Measurements from ENCODE around the gene SLC6A3. TPM values are rescaled to one million over a fixed set of nuclear protein-coding genes. Genes with fewer than 3 reads are reported as not detected.

SLC6A3 gene
- polyA plus RNA-seq, 1 experiment, result not detected

- Histone ChIP-seq H3K4me3 (ENCODE audit: low read depth, low read length) (no peak overlapping the region), H3K27me3 (ENCODE audit: control insufficient read depth, insufficient read depth, low read length) (no peaks in the 10 kb centered on the region), H3K9me3 (ENCODE audit: control insufficient read depth, insufficient read depth, low read length) (peaks cover 8% of the 10 kb centered on the region; the same call in 1 of the 2 replicates), H3K27ac (ENCODE audit: low read depth, low read length) (no peak overlapping the region)
- no peak for TF ChIP-seq CTCF (IDR thresholded peaks at IDR 0.05; ENCODE audit: low read depth, low read length)
- ChIA-PET POLR2A (no interaction called here), CTCF (no interaction called here)
- no peak for DNase-seq (ENCODE audit: low read depth, low spot score)
Measured at GRCh38 chr5:1471997-1472963, 27.0 kb upstream of the SLC6A3 start.

- no peak for TF ChIP-seq CTCF (IDR thresholded peaks at IDR 0.05; ENCODE audit: low read depth, low read length)
- no peak for DNase-seq (ENCODE audit: low read depth, low spot score)
- no peaks in the 10 kb centered on the region for H3K27me3 ChIP-seq (ENCODE audit: control insufficient read depth, insufficient read depth, low read length)
- peak overlapping the region; percentile 2 for H3K27ac ChIP-seq (ENCODE audit: low read depth, low read length)
- H3K9me3 ChIP-seq (ENCODE audit: control insufficient read depth, insufficient read depth, low read length), result peaks cover 18% of the 10 kb centered on the region
- ChIA-PET POLR2A (no interaction called here), CTCF (no interaction called here)
- no peak overlapping the region for H3K4me3 ChIP-seq (ENCODE audit: low read depth, low read length)
Measured at GRCh38 chr5:1471240-1471853, 26.1 kb upstream of the SLC6A3 start.

GRCh38 chr5:1470762-1471211 is 25.5 kb upstream of the SLC6A3 start:
- no peak for DNase-seq (ENCODE audit: low read depth, low spot score)
- TF ChIP-seq CTCF (IDR thresholded peaks at IDR 0.05; ENCODE audit: low read depth, low read length), result no peak
- Histone ChIP-seq H3K27me3 (ENCODE audit: control insufficient read depth, insufficient read depth, low read length) (no peaks in the 10 kb centered on the region), H3K27ac (ENCODE audit: low read depth, low read length) (peak overlapping the region; percentile 2), H3K9me3 (ENCODE audit: control insufficient read depth, insufficient read depth, low read length) (peaks cover 23% of the 10 kb centered on the region), H3K4me3 (ENCODE audit: low read depth, low read length) (no peak overlapping the region)
- POLR2A ChIA-PET, result no interaction called here
- CTCF ChIA-PET, result interaction anchor here (1.3 to 1.6 kb wide), 2 partner anchors 8 to 25 kb away, joined by 3 to 5 read pairs; no protein-coding TSS in a partner anchor

GRCh38 chr5:1468629-1469527 is 23.6 kb upstream of the SLC6A3 start:
- CTCF ChIA-PET, result interaction anchor here (0.7 to 1.0 kb wide), 4 partner anchors 22 to 1251 kb away, joined by 3 to 6 read pairs (median 4); partner anchors contain the start of genes CCDC127 and SDHA
- no peak for DNase-seq (ENCODE audit: low read depth, low spot score)
- H3K4me3 ChIP-seq (ENCODE audit: low read depth, low read length), result no peak overlapping the region
- no peak for TF ChIP-seq CTCF (IDR thresholded peaks at IDR 0.05; ENCODE audit: low read depth, low read length)
- no peaks in the 10 kb centered on the region for H3K27me3 ChIP-seq (ENCODE audit: control insufficient read depth, insufficient read depth, low read length)
- H3K27ac ChIP-seq (ENCODE audit: low read depth, low read length), result no peak overlapping the region
- POLR2A ChIA-PET, result interaction anchor here (0.8 kb wide), 1 partner anchor 124 kb away, joined by 3 read pairs; no protein-coding TSS in a partner anchor
- peaks cover 25% of the 10 kb centered on the region for H3K9me3 ChIP-seq (ENCODE audit: control insufficient read depth, insufficient read depth, low read length)

Data from AG04450 (cell line).